Measurements from ENCODE around the gene TRMT6. TPM values are rescaled to one million over a fixed set of nuclear protein-coding genes. Genes with fewer than 3 reads are reported as not detected.

TRMT6 gene
- total RNA-seq, 1 donor from 2014 or later: 15.8 TPM

- no peak for DNase-seq (ENCODE audit: low spot score, unreplicated experiment)
- no peaks in the 10 kb centered on the region for H3K9me3 Mint-ChIP-seq (ENCODE audit: low read depth)
- H3K4me1 Mint-ChIP-seq (ENCODE audit: low read depth): no peaks in the 10 kb centered on the region
- H3K27ac Mint-ChIP-seq: no peak overlapping the region
- H3K36me3 Mint-ChIP-seq (ENCODE audit: insufficient read depth): no peaks in the 10 kb centered on the region
- no peak overlapping the region for H3K4me3 Mint-ChIP-seq (ENCODE audit: low read depth)
- H3K27me3 Mint-ChIP-seq: peaks cover 20% of the 10 kb centered on the region
- TF ChIP-seq, protein P1, sequence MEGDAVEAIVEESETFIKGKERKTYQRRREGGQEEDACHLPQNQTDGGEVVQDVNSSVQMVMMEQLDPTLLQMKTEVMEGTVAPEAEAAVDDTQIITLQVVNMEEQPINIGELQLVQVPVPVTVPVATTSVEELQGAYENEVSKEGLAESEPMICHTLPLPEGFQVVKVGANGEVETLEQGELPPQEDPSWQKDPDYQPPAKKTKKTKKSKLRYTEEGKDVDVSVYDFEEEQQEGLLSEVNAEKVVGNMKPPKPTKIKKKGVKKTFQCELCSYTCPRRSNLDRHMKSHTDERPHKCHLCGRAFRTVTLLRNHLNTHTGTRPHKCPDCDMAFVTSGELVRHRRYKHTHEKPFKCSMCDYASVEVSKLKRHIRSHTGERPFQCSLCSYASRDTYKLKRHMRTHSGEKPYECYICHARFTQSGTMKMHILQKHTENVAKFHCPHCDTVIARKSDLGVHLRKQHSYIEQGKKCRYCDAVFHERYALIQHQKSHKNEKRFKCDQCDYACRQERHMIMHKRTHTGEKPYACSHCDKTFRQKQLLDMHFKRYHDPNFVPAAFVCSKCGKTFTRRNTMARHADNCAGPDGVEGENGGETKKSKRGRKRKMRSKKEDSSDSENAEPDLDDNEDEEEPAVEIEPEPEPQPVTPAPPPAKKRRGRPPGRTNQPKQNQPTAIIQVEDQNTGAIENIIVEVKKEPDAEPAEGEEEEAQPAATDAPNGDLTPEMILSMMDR (IDR thresholded peaks at IDR 0.05; ENCODE audit: unreplicated experiment): no peak
Measured at GRCh38 chr20:5893052-5893451, 57.3 kb downstream of the TRMT6 start.

DNA sequence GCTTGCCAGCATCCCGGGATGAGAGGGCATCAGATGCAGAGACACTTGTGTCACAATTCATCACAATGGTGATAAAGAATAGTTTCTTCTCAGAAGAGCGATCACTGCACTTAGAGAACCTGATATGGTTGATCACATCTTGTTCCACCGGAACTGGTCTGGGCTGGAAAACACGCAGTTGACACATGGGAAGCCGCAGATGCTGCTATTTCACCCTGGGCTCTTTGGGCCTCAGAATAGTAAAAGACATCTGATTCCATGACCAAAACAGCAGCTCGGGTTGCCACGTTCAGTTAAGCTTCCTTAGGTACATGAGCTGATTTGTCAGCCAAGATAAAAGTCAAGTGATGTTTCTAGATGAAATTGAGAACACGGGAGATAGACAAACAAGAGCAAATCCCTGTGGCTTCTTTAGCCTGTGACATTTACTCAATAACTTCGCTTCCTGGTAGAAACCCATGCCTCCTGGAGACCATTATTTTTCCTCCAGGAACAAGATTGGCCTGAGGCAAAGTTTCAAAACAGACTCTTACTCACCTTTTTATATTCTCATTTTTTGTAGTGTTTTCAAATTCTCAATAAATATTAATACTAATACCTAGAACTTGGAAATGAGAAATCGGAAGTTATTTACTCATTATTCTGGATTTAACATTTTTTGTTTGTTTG is 59.4 kb downstream of the TRMT6 start:
- TF ChIP-seq, protein P1 (IDR thresholded peaks at IDR 0.05; ENCODE audit: unreplicated experiment): no peak
- no peak for DNase-seq (ENCODE audit: low spot score, unreplicated experiment)
- no peaks in the 10 kb centered on the region for H3K9me3 Mint-ChIP-seq (ENCODE audit: low read depth)
- H3K36me3 Mint-ChIP-seq (ENCODE audit: insufficient read depth): no peaks in the 10 kb centered on the region
- H3K4me1 Mint-ChIP-seq (ENCODE audit: low read depth): no peaks in the 10 kb centered on the region
- peaks cover 6% of the 10 kb centered on the region for H3K27me3 Mint-ChIP-seq
- H3K4me3 Mint-ChIP-seq (ENCODE audit: low read depth): no peak overlapping the region
- H3K27ac Mint-ChIP-seq: no peak overlapping the region

GRCh38 chr20:5888041-5888440 is 62.3 kb downstream of the TRMT6 start:
- DNase-seq (ENCODE audit: low spot score, unreplicated experiment): no peak
- Mint-ChIP-seq H3K27me3 (peaks cover 6% of the 10 kb centered on the region), H3K9me3 (ENCODE audit: low read depth) (no peaks in the 10 kb centered on the region), H3K4me3 (ENCODE audit: low read depth) (no peak overlapping the region), H3K27ac (no peak overlapping the region), H3K36me3 (ENCODE audit: insufficient read depth) (no peaks in the 10 kb centered on the region), H3K4me1 (ENCODE audit: low read depth) (peaks cover 11% of the 10 kb centered on the region)
- TF ChIP-seq, protein P1 (IDR thresholded peaks at IDR 0.05; ENCODE audit: unreplicated experiment): no peak

DNA sequence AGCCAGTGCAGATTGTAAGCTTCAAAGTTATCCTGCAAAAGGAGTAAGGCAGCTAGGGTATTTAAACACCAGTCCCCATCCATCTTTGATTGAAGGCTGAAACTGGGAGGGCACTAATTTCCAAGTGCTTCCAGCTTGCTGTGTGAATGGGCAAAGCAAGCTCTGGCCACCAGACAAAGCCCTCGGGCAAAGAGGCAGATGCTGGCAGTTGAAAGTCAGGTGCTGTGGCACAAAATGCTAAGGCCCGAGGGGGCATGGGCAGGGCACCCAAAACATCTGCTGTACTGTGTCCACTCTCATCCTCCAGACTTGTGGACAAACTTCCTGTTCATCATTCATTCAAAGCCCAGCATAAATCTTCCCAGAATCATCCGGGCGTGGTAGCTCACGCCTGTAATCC is 62.9 kb downstream of the TRMT6 start:
- TF ChIP-seq, protein P1 (IDR thresholded peaks at IDR 0.05; ENCODE audit: unreplicated experiment): no peak
- H3K4me3 Mint-ChIP-seq (ENCODE audit: low read depth): no peak overlapping the region
- DNase-seq (ENCODE audit: low spot score, unreplicated experiment): no peak
- no peaks in the 10 kb centered on the region for H3K36me3 Mint-ChIP-seq (ENCODE audit: insufficient read depth)
- no peak overlapping the region for H3K27ac Mint-ChIP-seq
- peaks cover 11% of the 10 kb centered on the region for H3K4me1 Mint-ChIP-seq (ENCODE audit: low read depth)
- peaks cover 6% of the 10 kb centered on the region for H3K27me3 Mint-ChIP-seq
- no peaks in the 10 kb centered on the region for H3K9me3 Mint-ChIP-seq (ENCODE audit: low read depth)

Other genes with a start within 250 kb of the TRMT6 start
- gene SHLD1, start 200.1 kb downstream of the TRMT6 start, total RNA-seq: 8.3 and 8.5 TPM in 2 replicates
- 11.1 and 13.5 TPM in 2 replicates for gene CHGB, start 39.0 kb downstream of the TRMT6 start, total RNA-seq
- gene MCM8, start 119 bp upstream of the TRMT6 start, total RNA-seq: 18.5 and 18.6 TPM in 2 replicates
- 44.8 TPM in 2 replicates for gene CRLS1, start 55.6 kb upstream of the TRMT6 start, total RNA-seq
- gene LRRN4, start 103.5 kb upstream of the TRMT6 start, total RNA-seq: 5.6 and 7.7 TPM in 2 replicates
- 8.1 and 8.4 TPM in 2 replicates for gene FERMT1, start 172.5 kb upstream of the TRMT6 start, total RNA-seq

All from progenitor cell of endocrine pancreas (in vitro differentiated cells).